GM20000 (cell line): ENCODE results near the gene RNF214.

Experiments
- DNase-seq: peaks from one replicate; pipeline ENCODE4 v3.0.0; 2012; ENCODE audit warnings: low spot score
- CTCF ChIP-seq: IDR thresholded peaks from 2 replicates; pipeline ENCODE4 v1.5.1; 2012; ENCODE audit warnings: mild to moderate bottlenecking, control low read depth; ENCODE audit errors: extremely low read depth, missing control alignments

Gene RNF214

DNA sequence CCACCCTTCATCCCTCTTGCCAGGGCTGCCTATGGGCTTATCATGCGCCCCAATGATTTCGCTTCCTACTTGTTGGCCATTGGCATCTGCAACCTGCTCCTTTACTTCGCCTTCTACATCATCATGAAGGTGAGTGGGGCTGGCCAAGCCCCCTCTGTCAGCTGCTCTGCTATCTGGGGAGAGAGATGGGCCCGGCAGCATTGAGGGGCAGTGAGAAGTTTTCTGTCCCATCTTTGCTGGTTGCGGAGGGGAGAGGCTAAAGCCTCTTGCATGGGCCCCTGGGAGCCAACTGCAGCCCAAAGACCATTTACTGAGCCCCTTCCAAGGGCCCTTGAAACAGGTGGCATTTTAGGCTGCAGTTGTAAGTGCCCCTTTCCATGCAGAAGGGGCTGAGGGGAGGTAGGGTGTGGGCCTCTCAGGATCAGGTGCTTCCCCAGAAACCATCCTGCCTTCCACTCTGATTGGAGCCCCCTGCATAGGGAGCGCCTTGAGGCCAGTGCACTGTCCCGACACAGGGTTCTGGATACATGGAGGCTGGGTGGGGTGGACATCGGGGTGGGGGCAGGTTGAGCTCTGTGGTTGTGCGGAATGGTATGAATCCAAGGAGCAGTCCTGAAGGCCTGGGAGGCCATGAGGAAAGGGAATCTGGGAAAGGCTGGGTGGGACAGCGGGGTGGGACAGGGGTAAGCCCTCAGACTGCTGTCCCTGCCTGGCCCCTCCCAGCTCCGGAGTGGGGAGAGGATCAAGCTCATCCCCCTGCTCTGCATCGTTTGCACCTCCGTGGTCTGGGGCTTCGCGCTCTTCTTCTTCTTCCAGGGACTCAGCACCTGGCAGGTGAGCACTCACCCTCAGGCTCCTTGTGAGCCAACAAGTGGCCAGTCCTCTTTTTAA lies 39.1 kb upstream of the RNF214 start:
- no peak for DNase-seq

GRCh38 chr11:117194267-117194666 lies 38.2 kb upstream of the RNF214 start:
- no peak for TF ChIP-seq CTCF
- no peak for DNase-seq

More for the DNA sequence above, 39.1 kb upstream of the RNF214 start:
- no peak for TF ChIP-seq CTCF

GRCh38 chr11:117195258-117195657 lies 37.2 kb upstream of the RNF214 start:
- no peak for DNase-seq
- no peak for TF ChIP-seq CTCF

DNA sequence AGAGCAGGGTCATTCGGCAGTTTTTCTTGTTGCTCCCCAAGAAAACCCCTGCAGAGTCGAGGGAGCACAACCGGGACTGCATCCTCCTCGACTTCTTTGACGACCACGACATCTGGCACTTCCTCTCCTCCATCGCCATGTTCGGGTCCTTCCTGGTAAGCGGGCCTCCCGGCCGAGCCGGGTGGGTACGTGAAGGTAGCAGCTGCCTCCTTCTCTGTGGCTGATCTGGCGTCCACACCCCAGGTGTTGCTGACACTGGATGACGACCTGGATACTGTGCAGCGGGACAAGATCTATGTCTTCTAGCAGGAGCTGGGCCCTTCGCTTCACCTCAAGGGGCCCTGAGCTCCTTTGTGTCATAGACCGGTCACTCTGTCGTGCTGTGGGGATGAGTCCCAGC lies 36.7 kb upstream of the RNF214 start:
- DNase-seq = no peak
- TF ChIP-seq CTCF = no peak

GRCh38 chr11:117197006-117197405 lies 35.5 kb upstream of the RNF214 start:
- no peak for TF ChIP-seq CTCF
- no peak for DNase-seq

DNA sequence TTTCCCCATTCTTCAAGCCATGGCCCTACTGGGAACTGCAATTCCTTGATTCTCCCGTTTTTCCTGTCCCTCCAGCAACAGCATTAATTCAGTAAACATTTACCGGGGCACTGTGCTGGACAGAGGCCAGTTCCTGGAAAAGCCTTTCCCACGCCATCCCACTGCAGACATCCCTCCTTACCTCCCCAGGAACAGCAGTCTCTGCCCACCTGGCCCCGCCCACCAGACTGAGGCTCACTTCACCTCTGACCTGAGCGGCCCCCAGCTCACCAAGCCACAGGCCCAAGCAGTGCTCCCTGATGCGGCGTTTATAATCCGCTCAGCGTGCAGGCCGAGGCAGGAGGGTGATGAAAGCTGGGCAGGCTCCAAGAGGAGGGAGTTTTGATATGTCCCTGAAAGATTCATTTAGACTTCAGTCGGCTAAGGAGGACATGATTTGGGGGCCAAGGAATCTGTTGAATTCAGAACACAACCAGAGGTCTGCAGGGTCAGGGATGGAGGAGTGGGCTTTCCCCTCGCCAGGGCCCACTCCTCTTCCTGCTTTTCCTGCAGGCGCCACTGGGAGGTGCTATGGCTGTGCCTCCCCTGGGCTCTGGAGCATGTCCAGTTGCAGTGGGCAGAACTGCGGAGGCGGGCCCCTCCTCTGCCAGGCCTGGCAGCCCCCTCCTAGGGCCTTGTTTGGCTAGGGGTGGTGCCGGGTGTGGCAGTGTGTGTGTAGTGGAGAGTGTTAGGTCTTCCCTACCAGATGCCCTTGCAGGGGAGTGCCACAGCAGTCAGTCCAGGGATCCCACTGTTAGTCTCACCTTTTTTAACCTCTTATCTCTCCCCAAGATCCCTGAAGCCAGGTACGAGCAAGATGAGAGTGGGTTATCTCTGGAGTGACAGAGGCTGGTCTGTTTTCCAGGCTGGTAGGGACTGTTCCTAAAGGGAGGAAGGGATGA lies 34.7 kb upstream of the RNF214 start:
- no peak for DNase-seq
- TF ChIP-seq CTCF = no peak

- no peak for TF ChIP-seq CTCF
- DNase-seq = no peak
Measured at GRCh38 chr11:117198613-117199012, 33.9 kb upstream of the RNF214 start.
